Kidney glomerular epithelial cell (primary cell): Measurements from ENCODE around the gene STK17A.

Experiments
- DNase-seq: peaks from one replicate; lab custom pipeline; 2025; lab: John Stamatoyannopoulos, UW

Gene STK17A

GRCh38 chr7:43582503-43583423 is at the start of gene STK17A:
Gene STK17A, plus strand, starts transcription at chr7:43583108. Its CDS starts 136 bp downstream, at chr7:43583244.
- peak; percentile 87 for DNase-seq

GRCh38 chr7:43533801-43534479 is 49.0 kb upstream of the STK17A start:
- DNase-seq = no peak

GRCh38 chr7:43535031-43535451 is 47.9 kb upstream of the STK17A start:
- peak; percentile 42 for DNase-seq

- peak; percentile 88 for DNase-seq
Measured at GRCh38 chr7:43535810-43536585, 46.9 kb upstream of the STK17A start.

- DNase-seq = no peak
Measured at GRCh38 chr7:43536773-43537172, 46.1 kb upstream of the STK17A start.

- DNase-seq = peak; percentile 94
Measured at GRCh38 chr7:43537765-43538403, 45.0 kb upstream of the STK17A start.

- no peak for DNase-seq
Measured at GRCh38 chr7:43538404-43538771, 44.5 kb upstream of the STK17A start.

GRCh38 chr7:43540471-43540870 is 42.4 kb upstream of the STK17A start:
- no peak for DNase-seq

- DNase-seq = no peak
Measured at GRCh38 chr7:43542716-43543115, 40.2 kb upstream of the STK17A start.

GRCh38 chr7:43546231-43546630 is 36.7 kb upstream of the STK17A start:
- no peak for DNase-seq

GRCh38 chr7:43550427-43550826 is 32.5 kb upstream of the STK17A start:
- DNase-seq = no peak

GRCh38 chr7:43552122-43552521 is 30.8 kb upstream of the STK17A start:
- no peak for DNase-seq

GRCh38 chr7:43553999-43554398 is 28.9 kb upstream of the STK17A start:
- no peak for DNase-seq

GRCh38 chr7:43554423-43554822 is 28.5 kb upstream of the STK17A start:
- DNase-seq = no peak

GRCh38 chr7:43557831-43558495 is 24.9 kb upstream of the STK17A start:
- no peak for DNase-seq

- DNase-seq = no peak
Measured at GRCh38 chr7:43559171-43559945, 23.6 kb upstream of the STK17A start.

- DNase-seq = no peak
Measured at GRCh38 chr7:43559946-43560335, 23.0 kb upstream of the STK17A start.

- no peak for DNase-seq
Measured at GRCh38 chr7:43560742-43561330, 22.1 kb upstream of the STK17A start.

- DNase-seq = no peak
Measured at GRCh38 chr7:43562383-43562782, 20.5 kb upstream of the STK17A start.

- no peak for DNase-seq
Measured at GRCh38 chr7:43565786-43566185, 17.1 kb upstream of the STK17A start.
